LoVo (cell line): ENCODE data around the gene RNU1-1.
"Not testable (repeated sequence)": the region's sequence is repeated elsewhere in the genome, so short reads cannot be mapped to it uniquely, and the experiment has no call there.

Experiments used
- DNase-seq: peaks from one replicate; pipeline ENCODE4 v3.0.0-alpha.2; 2016; ENCODE audit warnings: low spot score

Gene RNU1-1

GRCh38 chr1:16493731-16494130, 20.4 kb downstream of the RNU1-1 start:
- DNase-seq: not testable (repeated sequence)

GRCh38 chr1:16492937-16493336, 21.1 kb downstream of the RNU1-1 start:
- not testable (repeated sequence) for DNase-seq

- DNase-seq: no peak
Measured at GRCh38 chr1:16491056-16491675, 22.9 kb downstream of the RNU1-1 start.

- DNase-seq: not testable (repeated sequence)
Measured at GRCh38 chr1:16489195-16489880, 24.7 kb downstream of the RNU1-1 start.

GRCh38 chr1:16487011-16487410, 27.1 kb downstream of the RNU1-1 start:
- DNase-seq: not testable (repeated sequence)

GRCh38 chr1:16486316-16486715, 27.8 kb downstream of the RNU1-1 start:
- not testable (repeated sequence) for DNase-seq

- no peak for DNase-seq
Measured at GRCh38 chr1:16484931-16485330, 29.2 kb downstream of the RNU1-1 start.

GRCh38 chr1:16484501-16484835, 29.6 kb downstream of the RNU1-1 start:
- no peak for DNase-seq

- DNase-seq: not testable (repeated sequence)
Measured at GRCh38 chr1:16483639-16484500, 30.2 kb downstream of the RNU1-1 start.

GRCh38 chr1:16483146-16483545, 30.9 kb downstream of the RNU1-1 start:
- not testable (repeated sequence) for DNase-seq

- DNase-seq: no peak
Measured at GRCh38 chr1:16478091-16478490, 36.0 kb downstream of the RNU1-1 start.

GRCh38 chr1:16475771-16476770, 38.0 kb downstream of the RNU1-1 start:
- DNase-seq: not testable (repeated sequence)

GRCh38 chr1:16474891-16475290, 39.2 kb downstream of the RNU1-1 start:
- DNase-seq: not testable (repeated sequence)

GRCh38 chr1:16474166-16474800, 39.8 kb downstream of the RNU1-1 start:
- DNase-seq: no peak

GRCh38 chr1:16468558-16468957, 45.5 kb downstream of the RNU1-1 start:
- DNase-seq: no peak

- DNase-seq: no peak
Measured at GRCh38 chr1:16464917-16465625, 49.0 kb downstream of the RNU1-1 start.
